A673 (cell line): ENCODE data around the gene DIP2A. TPM values are rescaled to one million over a fixed set of nuclear protein-coding genes. Genes with fewer than 3 reads are reported as not detected.

ENCODE experiments used
- BruUV-seq: library from RNA; stranded (reverse); fragments of 400-500 nt; replicated peaks from 2 replicates; lab custom pipeline; 2021; lab: Mats Ljungman, UMichigan
- CTCF ChIA-PET: fragments of 300-600 bp; sonication (Branson Sonifier 250); formaldehyde crosslinking; loops from one replicate; lab custom pipeline; 2022; ENCODE audit warnings: antibody characterized with exemption; lab: Charles Lee
- POLR2A ChIA-PET: fragments of 300-600 bp; sonication (Branson Sonifier 250); formaldehyde crosslinking; loops from one replicate; lab custom pipeline; 2022; ENCODE audit warnings: antibody characterized with exemption; ENCODE audit not compliant: low non-redundant PET; lab: Charles Lee
- DNase-seq: peaks from one replicate; pipeline ENCODE4 v3.0.0-alpha.2; 2015; ENCODE audit warnings: low spot score
- H3K27ac ChIP-seq: fragments of 200-600 bp; sonication (generic); 2 replicates; pipeline ENCODE4 v1.5.1; 2016; ENCODE audit warnings: mixed run types, low read depth, mild to moderate bottlenecking, mixed read lengths, antibody characterized with exemption, low read length; ENCODE audit not compliant: poor library complexity, severe bottlenecking
- H3K27me3 ChIP-seq: fragments of 200-600 bp; sonication (generic); replicated peaks from 2 replicates; pipeline ENCODE4 v1.6.1; 2017; ENCODE audit warnings: mixed run types, low read depth, mild to moderate bottlenecking, mixed read lengths, antibody characterized with exemption, low read length; ENCODE audit not compliant: insufficient read depth, poor library complexity
- H3K36me3 ChIP-seq: fragments of 200-600 bp; sonication (generic); 2 replicates; pipeline ENCODE4 v1.6.1; 2016; ENCODE audit warnings: mixed run types, mild to moderate bottlenecking, mixed read lengths, antibody characterized with exemption, low read length; ENCODE audit not compliant: insufficient read depth, poor library complexity, severe bottlenecking
- H3K4me1 ChIP-seq: fragments of 200-600 bp; sonication (generic); 2 replicates; pipeline ENCODE4 v1.6.1; 2017; ENCODE audit warnings: mixed run types, mild to moderate bottlenecking, mixed read lengths, antibody characterized with exemption, low read length; ENCODE audit not compliant: insufficient read depth, poor library complexity, severe bottlenecking
- H3K4me3 ChIP-seq: fragments of 200-600 bp; sonication (generic); 2 replicates; pipeline ENCODE4 v1.5.1; 2016; ENCODE audit warnings: low read depth, mixed run types, mild to moderate bottlenecking, mixed read lengths, low read length; ENCODE audit not compliant: poor library complexity, severe bottlenecking
- H3K9me3 ChIP-seq: fragments of 200-600 bp; sonication (generic); 2 replicates; pipeline ENCODE4 v1.6.1; 2016; ENCODE audit warnings: mixed run types, low read depth, mild to moderate bottlenecking, mixed read lengths, antibody characterized with exemption, low read length; ENCODE audit not compliant: poor library complexity, severe bottlenecking
- EZH2 ChIP-seq: fragments of 200-600 bp; sonication (generic); IDR thresholded peaks from 2 replicates; pipeline ENCODE4 v1.6.1; 2017; ENCODE audit warnings: borderline replicate concordance, low read depth, mild to moderate bottlenecking, mixed read lengths, antibody characterized with exemption, low read length; ENCODE audit not compliant: poor library complexity, severe bottlenecking
- intact Hi-C: fragments of 100-400 bp; cut with micrococcal nuclease; formaldehyde crosslinking; loops from one replicate; pipeline ENCODE4 v1.10.0; 2022; ENCODE audit not compliant: unreplicated experiment
- total RNA-seq: library from RNA; stranded (reverse); gene quantifications from 2 replicates; pipeline ENCODE4 v1.2.3, GENCODE V29; 2021
- TF ChIP-seq, protein P1 (sequence below): fragments of 300-800, 200-600 bp; sonication (generic); conservative IDR thresholded peaks from 2 replicates; pipeline ENCODE4 v1.5.1; 2017; ENCODE audit warnings: low read depth, mild to moderate bottlenecking, antibody characterized with exemption, low read length, moderate library complexity, mixed read lengths

Gene DIP2A
- total RNA-seq, 1 experiment from 2014 or later = 37.3 TPM

DNA sequence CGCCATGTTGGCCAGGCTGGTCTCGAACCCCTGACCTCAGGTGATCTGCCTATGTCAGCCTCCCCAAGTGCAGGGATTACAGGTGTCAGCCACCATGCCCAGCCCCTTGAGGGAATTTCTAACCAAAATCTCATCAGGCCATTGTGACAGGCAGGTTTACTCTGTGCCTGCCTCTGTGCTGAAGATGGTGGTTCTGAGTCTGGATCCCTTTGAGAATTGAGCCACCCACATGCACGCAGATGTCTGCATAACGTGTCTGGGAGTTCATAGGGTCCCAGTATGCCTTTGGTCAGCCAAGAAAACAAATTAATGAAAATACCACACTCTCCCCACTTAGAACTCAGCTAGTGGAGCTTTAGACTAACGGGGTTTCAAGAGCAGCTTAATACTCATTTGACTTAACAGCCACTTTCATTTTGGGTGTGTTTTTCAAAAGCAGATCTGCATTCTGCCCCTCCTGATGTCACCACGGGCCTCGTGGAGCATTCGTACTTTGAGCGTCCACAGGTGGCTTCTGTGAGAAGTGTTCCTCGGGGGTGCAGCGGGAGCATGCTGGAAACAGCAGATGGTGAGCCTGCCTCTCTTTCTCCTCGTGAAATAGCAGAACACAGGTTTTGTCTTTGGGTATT is 45.3 kb downstream of the DIP2A start:
- TF ChIP-seq, protein P1, sequence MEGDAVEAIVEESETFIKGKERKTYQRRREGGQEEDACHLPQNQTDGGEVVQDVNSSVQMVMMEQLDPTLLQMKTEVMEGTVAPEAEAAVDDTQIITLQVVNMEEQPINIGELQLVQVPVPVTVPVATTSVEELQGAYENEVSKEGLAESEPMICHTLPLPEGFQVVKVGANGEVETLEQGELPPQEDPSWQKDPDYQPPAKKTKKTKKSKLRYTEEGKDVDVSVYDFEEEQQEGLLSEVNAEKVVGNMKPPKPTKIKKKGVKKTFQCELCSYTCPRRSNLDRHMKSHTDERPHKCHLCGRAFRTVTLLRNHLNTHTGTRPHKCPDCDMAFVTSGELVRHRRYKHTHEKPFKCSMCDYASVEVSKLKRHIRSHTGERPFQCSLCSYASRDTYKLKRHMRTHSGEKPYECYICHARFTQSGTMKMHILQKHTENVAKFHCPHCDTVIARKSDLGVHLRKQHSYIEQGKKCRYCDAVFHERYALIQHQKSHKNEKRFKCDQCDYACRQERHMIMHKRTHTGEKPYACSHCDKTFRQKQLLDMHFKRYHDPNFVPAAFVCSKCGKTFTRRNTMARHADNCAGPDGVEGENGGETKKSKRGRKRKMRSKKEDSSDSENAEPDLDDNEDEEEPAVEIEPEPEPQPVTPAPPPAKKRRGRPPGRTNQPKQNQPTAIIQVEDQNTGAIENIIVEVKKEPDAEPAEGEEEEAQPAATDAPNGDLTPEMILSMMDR = no peak
- TF ChIP-seq EZH2 = no peak
- ChIA-PET POLR2A (no interaction called here), CTCF (no interaction called here)
- H3K27ac ChIP-seq = peak overlapping the region; percentile 19
- H3K9me3 ChIP-seq = no peaks in the 10 kb centered on the region
- H3K27me3 ChIP-seq = no peaks in the 10 kb centered on the region
- H3K4me1 ChIP-seq = peaks cover 11% of the 10 kb centered on the region
- BruUV-seq = no TSS peak
- peaks cover 13% of the 10 kb centered on the region for H3K36me3 ChIP-seq
- no peak for DNase-seq
- no peak overlapping the region for H3K4me3 ChIP-seq
- intact Hi-C loops = no loop called here

DNA sequence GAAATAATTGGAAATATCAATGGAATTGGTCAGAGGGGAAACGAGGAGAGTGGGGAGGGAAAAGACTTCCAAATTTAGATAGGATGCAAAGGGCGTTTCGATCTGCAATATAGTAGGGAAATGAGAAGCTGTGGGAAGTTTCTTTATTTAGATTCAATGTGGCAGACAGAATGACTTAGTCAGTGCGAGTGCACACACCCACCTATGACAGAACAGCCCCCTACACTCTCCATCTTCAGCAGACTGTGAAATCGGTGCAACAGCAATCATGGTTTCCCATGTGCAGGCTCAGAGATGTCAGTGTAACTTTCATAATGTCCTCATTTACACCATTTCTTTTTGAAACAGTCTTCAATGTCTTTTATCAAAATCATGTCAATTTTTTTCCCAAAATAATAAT is 46.0 kb downstream of the DIP2A start:
- H3K36me3 ChIP-seq = peaks cover 15% of the 10 kb centered on the region
- no peaks in the 10 kb centered on the region for H3K27me3 ChIP-seq
- DNase-seq = no peak
- BruUV-seq = no TSS peak
- no peak overlapping the region for H3K4me3 ChIP-seq
- ChIA-PET CTCF (no interaction called here), POLR2A (no interaction called here)
- TF ChIP-seq, protein P1 = no peak
- TF ChIP-seq EZH2 = no peak
- H3K9me3 ChIP-seq = no peaks in the 10 kb centered on the region
- intact Hi-C loops = no loop called here
- peaks cover 11% of the 10 kb centered on the region for H3K4me1 ChIP-seq
- H3K27ac ChIP-seq = no peak overlapping the region

DNA sequence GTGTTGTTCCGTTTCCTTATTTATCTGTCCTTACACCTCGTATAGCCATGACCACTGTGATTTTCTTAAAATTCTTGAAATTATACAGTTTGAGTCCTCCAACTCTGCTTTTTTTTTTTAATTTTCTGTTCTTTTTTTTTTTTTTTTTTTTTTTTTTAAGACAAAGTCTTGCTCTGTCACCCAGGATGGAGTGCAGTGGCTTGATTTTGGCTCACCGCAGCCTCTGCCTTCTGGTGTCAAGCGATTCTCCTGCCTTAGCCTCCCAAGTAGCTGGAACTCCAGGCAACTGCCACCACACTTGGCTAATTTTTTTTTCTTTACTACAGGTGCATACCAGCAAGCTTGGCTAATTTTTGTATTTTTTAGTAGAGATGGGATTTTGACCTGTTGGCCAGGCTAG is 48.9 kb downstream of the DIP2A start:
- no peaks in the 10 kb centered on the region for H3K4me1 ChIP-seq
- POLR2A ChIA-PET = no interaction called here
- CTCF ChIA-PET = no interaction called here

More for the DNA sequence above, 48.9 kb downstream of the DIP2A start:
- Histone ChIP-seq H3K27me3 (no peaks in the 10 kb centered on the region), H3K4me3 (no peak overlapping the region), H3K36me3 (peaks cover 34% of the 10 kb centered on the region), H3K27ac (no peak overlapping the region), H3K9me3 (no peaks in the 10 kb centered on the region)
- no TSS peak for BruUV-seq
- DNase-seq = no peak
- no peak for TF ChIP-seq EZH2
- TF ChIP-seq, protein P1 = no peak
- intact Hi-C loops = no loop called here
